ENCODE measurements around the gene SPAG16.

Gene SPAG16

GRCh38 chr2:214180071-214180470, 895.8 kb downstream of the SPAG16 start:
- no peak for DNase-seq (ENCODE audit: low spot score)

GRCh38 chr2:214180686-214181085, 896.4 kb downstream of the SPAG16 start:
- DNase-seq (ENCODE audit: low spot score), result no peak

- DNase-seq (ENCODE audit: low spot score), result no peak
Measured at GRCh38 chr2:214184461-214184860, 900.2 kb downstream of the SPAG16 start.

- no peak for DNase-seq (ENCODE audit: low spot score)
Measured at GRCh38 chr2:214185546-214185945, 901.3 kb downstream of the SPAG16 start.

GRCh38 chr2:214192711-214193110, 908.4 kb downstream of the SPAG16 start:
- no peak for DNase-seq (ENCODE audit: low spot score)

GRCh38 chr2:214193943-214194342, 909.7 kb downstream of the SPAG16 start:
- peak; percentile 17 for DNase-seq (ENCODE audit: low spot score)

- no peak for DNase-seq (ENCODE audit: low spot score)
Measured at GRCh38 chr2:214196260-214196659, 912.0 kb downstream of the SPAG16 start.

- no peak for DNase-seq (ENCODE audit: low spot score)
Measured at GRCh38 chr2:214201892-214202291, 917.6 kb downstream of the SPAG16 start.

GRCh38 chr2:214203214-214203613, 919.0 kb downstream of the SPAG16 start:
- no peak for DNase-seq (ENCODE audit: low spot score)

GRCh38 chr2:214203744-214204289, 919.6 kb downstream of the SPAG16 start:
- no peak for DNase-seq (ENCODE audit: low spot score)

- no peak for DNase-seq (ENCODE audit: low spot score)
Measured at GRCh38 chr2:214215107-214215506, 930.8 kb downstream of the SPAG16 start.

GRCh38 chr2:214217136-214217535, 932.9 kb downstream of the SPAG16 start:
- no peak for DNase-seq (ENCODE audit: low spot score)

GRCh38 chr2:214217599-214217998, 933.3 kb downstream of the SPAG16 start:
- DNase-seq (ENCODE audit: low spot score), result no peak

- no peak for DNase-seq (ENCODE audit: low spot score)
Measured at GRCh38 chr2:214220251-214220650, 936.0 kb downstream of the SPAG16 start.

GRCh38 chr2:214226061-214226460, 941.8 kb downstream of the SPAG16 start:
- no peak for DNase-seq (ENCODE audit: low spot score)

- no peak for DNase-seq (ENCODE audit: low spot score)
Measured at GRCh38 chr2:214232271-214232670, 948.0 kb downstream of the SPAG16 start.

- DNase-seq (ENCODE audit: low spot score), result no peak
Measured at GRCh38 chr2:214233164-214233563, 948.9 kb downstream of the SPAG16 start.

GRCh38 chr2:214242797-214243196, 958.5 kb downstream of the SPAG16 start:
- DNase-seq (ENCODE audit: low spot score), result no peak

GRCh38 chr2:214244847-214245246, 960.6 kb downstream of the SPAG16 start:
- no peak for DNase-seq (ENCODE audit: low spot score)

GRCh38 chr2:214246417-214246816, 962.2 kb downstream of the SPAG16 start:
- DNase-seq (ENCODE audit: low spot score), result no peak

GRCh38 chr2:214247531-214247930, 963.3 kb downstream of the SPAG16 start:
- DNase-seq (ENCODE audit: low spot score), result no peak

GRCh38 chr2:214255046-214255445, 970.8 kb downstream of the SPAG16 start:
- no peak for DNase-seq (ENCODE audit: low spot score)

GRCh38 chr2:214261683-214262082, 977.4 kb downstream of the SPAG16 start:
- no peak for DNase-seq (ENCODE audit: low spot score)

GRCh38 chr2:214264171-214264570, 979.9 kb downstream of the SPAG16 start:
- no peak for DNase-seq (ENCODE audit: low spot score)

Data from COLO829 (cell line).